Right ventricle myocardium superior (tissue), 1 donor: ENCODE data around the gene CYP2U1. TPM values are rescaled to one million over a fixed set of nuclear protein-coding genes. Genes with fewer than 3 reads are reported as not detected.
"Not testable (repeated sequence)": the region's sequence is repeated elsewhere in the genome, so short reads cannot be mapped to it uniquely, and the experiment has no call there.

ENCODE experiments used
- ATAC-seq: fragments of 200-7000 bp; cut with Tn5 transposase; one replicate; pipeline ENCODE4 v1.9.1; 2020; ENCODE audit warnings: mild to moderate bottlenecking; ENCODE audit not compliant: poor library complexity
- DNase-seq: peaks from one replicate; pipeline ENCODE4 v3.0.0-alpha.2; 2020
- intact Hi-C: fragments of 100-400 bp; cut with DNase I; formaldehyde crosslinking; loops from one replicate; pipeline ENCODE4 v1.11.2; 2022
- long read RNA-seq: library from polyadenylated mRNA; unstranded; transcript quantifications from one replicate; pipeline ENCODE4 v2.0.0, GENCODE V29; 2021
- total RNA-seq: library from RNA; stranded (reverse); fragmentation: NEBNext Ultra II Directional; extraction: Animal tissue kit (Norgen Biotek cat#: 25700); gene quantifications from one replicate; pipeline ENCODE4 v1.2.1, GENCODE V29; 2021
- donor health status: DM: no; HTN: yes; CAD: no; lungs with severe emphysema.

The CYP2U1 gene
- total RNA-seq = 6.5 TPM
- long read RNA-seq, full-length matches to known transcripts = 19 of 23 reads
- long read RNA-seq, partial matches to known transcripts = 0 of 23 reads
- long read RNA-seq, other reads (novel, unspliced or antisense) = 4 of 23 reads

DNA sequence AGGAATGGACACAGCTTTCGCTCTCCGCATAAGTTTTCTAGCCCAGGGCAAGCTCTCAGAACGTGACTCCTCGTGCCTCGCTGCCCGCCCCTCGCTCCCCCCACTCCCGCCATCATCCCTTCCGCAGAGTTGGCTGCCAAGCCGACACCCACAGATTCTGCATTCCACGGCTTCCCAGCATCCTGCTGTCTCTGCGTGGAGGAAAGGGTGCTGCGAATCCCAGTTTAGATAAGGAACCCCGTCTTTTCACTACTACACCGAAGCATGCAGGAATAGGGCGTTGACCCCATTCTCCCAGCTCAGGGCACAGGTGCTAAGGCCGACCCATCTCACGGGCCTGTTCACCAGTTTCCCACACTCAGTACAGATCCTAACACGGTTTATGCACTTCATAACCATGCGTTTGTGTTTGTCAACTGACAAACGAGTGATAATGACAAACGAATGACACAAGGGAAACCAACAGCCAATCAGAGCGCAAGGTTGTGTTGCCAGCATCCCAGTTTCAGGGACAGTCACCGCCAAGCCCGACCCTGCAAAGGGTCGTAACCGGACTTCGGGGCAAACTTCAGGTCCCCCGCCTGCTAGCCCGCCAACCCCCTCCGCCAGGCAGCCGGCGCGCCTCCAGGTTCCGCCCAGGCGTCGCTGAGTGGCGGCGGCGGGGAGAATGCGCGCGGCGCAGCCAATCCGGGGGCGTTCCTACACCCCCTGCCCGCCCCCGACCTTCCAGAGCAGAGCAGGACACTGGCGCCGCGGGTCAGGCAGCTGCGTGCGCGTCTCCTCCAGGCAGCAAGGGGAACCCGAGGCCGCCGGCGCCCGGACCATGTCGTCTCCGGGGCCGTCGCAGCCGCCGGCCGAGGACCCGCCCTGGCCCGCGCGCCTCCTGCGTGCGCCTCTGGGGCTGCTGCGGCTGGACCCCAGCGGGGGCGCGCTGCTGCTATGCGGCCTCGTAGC is at the start of gene CYP2U1:
TSS of gene CYP2U1 (plus strand) at position 729 of the 954 bp plus-strand sequence. CDS start at position 824, 95 bp downstream.
- peak; percentile 94 for DNase-seq
- intact Hi-C loops = loop anchor here (10.0 kb wide), 1 partner anchor 64 kb away; no protein-coding TSS in a partner anchor
- peak; percentile 99 for ATAC-seq

DNA sequence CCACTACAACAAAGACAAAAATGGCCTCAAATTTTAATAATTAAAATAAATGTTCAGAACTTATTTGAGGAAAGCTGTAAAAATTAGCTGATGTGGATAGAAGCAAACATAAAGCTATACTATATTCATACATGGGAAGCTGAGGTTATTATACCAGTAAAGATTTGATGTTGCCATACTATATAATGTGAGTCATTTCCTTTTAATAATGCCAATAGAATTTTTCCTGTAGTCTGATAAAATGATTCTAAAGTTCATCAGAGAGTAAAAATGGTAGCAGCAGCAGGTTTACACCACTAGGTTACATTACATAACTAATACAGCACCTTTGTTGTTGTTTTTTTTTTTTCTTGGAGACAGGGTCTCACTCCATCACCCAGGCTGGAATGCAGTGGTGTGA is 45.5 kb upstream of the CYP2U1 start:
- ATAC-seq (no peak), DNase-seq (no peak)
- intact Hi-C loops = no loop called here

GRCh38 chr4:107888237-107888636 is 43.1 kb upstream of the CYP2U1 start:
- intact Hi-C loops = no loop called here
- no peak for ATAC-seq
- no peak for DNase-seq

GRCh38 chr4:107890779-107891178 is 40.6 kb upstream of the CYP2U1 start:
- intact Hi-C loops = no loop called here
- DNase-seq = no peak
- ATAC-seq = no peak

DNA sequence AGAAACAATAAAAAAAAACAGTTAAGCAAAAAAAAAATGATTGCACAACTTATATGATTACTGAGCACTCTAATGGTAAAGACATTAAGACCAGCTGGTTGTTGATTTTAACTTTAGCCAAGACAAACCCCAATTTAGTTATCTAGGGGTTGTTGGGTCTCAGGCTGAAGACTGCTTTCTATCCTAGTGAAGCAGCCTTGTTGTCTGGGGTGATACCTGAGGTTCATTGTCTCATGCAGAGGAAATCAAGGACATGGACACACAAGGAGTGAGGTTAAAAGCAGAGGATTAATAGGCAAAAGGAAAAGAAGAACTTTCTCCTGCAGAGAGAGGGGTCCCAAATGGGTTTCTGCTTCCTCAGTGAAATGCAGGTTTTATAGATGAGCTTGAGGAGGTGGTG is 40.0 kb upstream of the CYP2U1 start:
- intact Hi-C loops = no loop called here
- DNase-seq = no peak
- ATAC-seq = no peak

DNA sequence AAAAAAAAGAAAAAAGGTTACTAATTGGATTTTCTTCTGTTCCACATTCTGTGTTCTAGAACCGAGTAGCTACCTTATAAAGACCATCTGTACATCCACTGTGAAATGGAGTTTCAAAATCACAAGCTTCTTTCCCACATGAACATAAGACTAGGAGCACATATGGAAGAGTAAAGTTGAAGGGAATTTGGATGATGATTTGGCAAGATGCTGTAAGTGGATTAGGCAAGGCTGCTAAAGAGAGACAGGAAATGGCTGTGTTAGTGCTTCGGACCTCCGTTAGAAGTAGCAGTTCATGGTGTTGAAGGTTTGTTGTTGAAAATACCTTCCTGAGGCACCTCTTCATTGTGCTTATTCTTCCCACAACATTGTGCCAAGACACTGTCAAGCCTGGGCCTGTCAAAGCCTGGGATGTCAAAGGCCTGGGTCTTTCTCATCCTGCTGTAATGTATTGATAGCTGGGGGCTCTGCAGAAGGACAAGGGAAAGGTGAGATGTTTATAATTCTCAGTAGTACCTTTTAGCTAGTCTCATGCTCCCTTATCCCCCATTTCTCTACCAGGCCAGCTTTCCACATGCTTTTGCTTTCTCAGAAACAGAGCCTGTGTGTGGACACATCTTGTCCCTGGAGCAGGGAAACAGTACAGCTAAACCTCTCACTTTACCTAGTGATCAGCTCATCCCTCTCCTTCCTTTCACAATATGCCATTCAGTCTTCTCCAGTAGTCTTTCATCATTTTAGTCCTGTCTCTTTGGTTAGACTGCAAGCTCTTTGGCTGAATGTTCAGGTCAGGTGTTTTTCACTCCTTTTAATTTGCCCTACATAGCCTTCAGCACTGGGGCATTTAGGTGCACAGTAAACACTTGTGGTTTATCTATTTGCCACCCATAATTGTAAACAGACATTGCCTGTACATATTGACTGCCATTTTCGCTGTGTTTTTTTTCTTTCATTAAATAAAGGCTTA is 37.9 kb upstream of the CYP2U1 start:
- DNase-seq = no peak
- intact Hi-C loops = no loop called here
- no peak for ATAC-seq

GRCh38 chr4:107894138-107894603 is 37.2 kb upstream of the CYP2U1 start:
- ATAC-seq (no peak), DNase-seq (no peak)
- intact Hi-C loops = no loop called here

- intact Hi-C loops = no loop called here
- DNase-seq = no peak
- ATAC-seq = peak; percentile 38
Measured at GRCh38 chr4:107896158-107896645, 35.1 kb upstream of the CYP2U1 start.

DNA sequence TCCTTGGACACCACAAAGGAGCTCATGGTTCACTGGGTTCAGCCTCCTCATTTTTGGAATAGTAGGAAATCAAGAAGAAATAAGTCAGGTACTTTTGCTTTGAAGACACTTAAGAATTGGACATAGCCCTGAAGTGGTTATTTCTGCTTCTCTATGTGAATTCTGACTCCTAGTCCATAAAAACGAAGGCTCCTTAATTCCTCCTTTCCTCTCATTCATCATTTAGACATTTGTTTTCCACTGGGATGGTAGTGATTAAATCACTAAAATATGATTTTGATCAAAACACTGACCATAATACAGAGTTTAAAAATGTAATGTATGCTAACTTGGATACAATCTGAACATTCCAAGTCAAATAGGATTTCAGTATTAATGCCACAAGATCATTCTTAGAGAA is 34.7 kb upstream of the CYP2U1 start:
- intact Hi-C loops = no loop called here
- DNase-seq = no peak
- no peak for ATAC-seq

- DNase-seq (no peak), ATAC-seq (no peak)
- intact Hi-C loops = no loop called here
Measured at GRCh38 chr4:107897823-107898222, 33.5 kb upstream of the CYP2U1 start.

DNA sequence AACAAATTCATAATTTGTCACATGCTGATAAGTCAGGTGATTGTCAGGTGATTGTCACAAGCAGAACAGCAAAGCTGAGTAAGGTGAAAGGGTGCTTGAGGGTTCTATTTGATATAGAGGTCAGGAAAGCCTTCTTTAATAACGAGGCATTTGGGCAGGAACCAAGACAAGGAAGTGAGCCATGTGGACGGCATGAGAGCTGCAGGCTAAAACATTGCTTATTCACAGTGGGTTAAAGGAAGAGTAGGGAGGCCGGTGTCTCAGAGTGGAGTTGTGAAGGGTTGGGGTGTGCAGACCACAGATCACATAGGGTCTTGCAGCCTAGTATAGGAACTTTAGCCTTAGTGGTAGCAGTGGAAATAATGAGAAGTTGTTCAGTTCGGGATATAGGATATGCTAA is 31.3 kb upstream of the CYP2U1 start:
- DNase-seq (no peak), ATAC-seq (no peak)
- intact Hi-C loops = no loop called here

GRCh38 chr4:107900508-107900907 is 30.8 kb upstream of the CYP2U1 start:
- intact Hi-C loops = no loop called here
- no peak for DNase-seq
- ATAC-seq = no peak

DNA sequence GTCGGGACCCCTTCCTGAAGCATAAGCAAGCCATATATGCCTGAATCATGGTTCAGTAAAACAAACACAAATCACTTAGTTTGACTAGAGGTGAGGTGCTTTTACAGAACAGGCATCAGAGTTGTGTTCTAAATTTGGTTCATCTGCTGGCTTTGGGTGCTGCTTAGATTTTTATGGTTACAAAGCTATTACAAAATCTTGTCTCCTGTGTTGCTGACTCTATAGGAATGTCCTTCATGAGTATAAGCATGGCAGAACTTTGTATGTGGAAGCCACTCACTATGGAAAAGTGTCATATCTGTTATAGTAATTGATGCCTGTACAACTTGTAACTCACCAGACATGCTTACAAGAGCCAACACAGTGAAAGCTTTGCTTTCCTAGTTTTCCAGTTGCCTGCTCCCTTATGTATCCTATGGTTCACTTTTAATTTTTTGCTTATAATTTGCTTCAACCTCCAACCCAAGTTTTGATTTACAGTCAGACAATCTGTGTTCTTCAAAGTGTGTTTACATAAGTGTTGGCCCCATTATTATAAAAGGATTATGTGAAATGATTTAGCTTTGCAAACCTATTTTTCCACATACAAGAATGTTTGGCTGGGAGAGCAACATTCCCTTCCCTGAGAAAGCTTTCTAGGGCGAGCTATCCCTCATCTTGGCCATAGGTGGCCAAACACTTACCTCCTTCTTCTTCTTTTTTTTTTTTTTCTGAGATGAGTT is 30.0 kb upstream of the CYP2U1 start:
- intact Hi-C loops = no loop called here
- no peak for DNase-seq
- peak; percentile 45 for ATAC-seq

DNA sequence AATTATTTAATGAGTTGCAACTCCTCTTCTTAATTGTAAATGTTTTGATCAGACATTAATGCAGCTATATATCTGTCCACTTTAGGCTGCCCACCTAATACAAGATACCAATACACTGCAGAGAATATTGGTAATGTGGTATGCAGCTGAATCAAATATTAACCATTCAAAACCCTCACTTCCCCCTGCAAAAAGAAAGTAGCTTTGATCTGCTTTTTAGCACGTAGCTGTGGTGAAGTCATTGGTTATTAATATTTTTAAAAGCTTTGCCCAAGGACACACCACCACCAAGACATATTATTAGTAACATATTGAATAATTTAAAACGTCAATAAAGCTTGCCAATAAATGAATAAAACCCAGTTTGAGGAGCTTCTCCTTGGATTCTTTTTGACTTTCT is 28.6 kb upstream of the CYP2U1 start:
- ATAC-seq = no peak
- no peak for DNase-seq
- intact Hi-C loops = no loop called here

- DNase-seq, ATAC-seq, intact Hi-C loops: not testable (repeated sequence)
Measured at GRCh38 chr4:107905082-107905481, 26.3 kb upstream of the CYP2U1 start.

- ATAC-seq = no peak
- intact Hi-C loops = no loop called here
- DNase-seq = no peak
Measured at GRCh38 chr4:107906458-107907100, 24.8 kb upstream of the CYP2U1 start.

GRCh38 chr4:107908377-107908776 is 23.0 kb upstream of the CYP2U1 start:
- no peak for DNase-seq
- intact Hi-C loops = no loop called here
- ATAC-seq = no peak
